Amygdala (tissue), 56 donors: ENCODE results near the gene CLTA.
"Not testable (repeated sequence)": the region's sequence is repeated elsewhere in the genome, so short reads cannot be mapped to it uniquely, and the experiment has no call there.

ENCODE experiments used
- DNase-seq, 56 donors: peaks; one replicate each; lab custom pipeline; 2025; lab: John Stamatoyannopoulos, UW

The CLTA gene

DNA sequence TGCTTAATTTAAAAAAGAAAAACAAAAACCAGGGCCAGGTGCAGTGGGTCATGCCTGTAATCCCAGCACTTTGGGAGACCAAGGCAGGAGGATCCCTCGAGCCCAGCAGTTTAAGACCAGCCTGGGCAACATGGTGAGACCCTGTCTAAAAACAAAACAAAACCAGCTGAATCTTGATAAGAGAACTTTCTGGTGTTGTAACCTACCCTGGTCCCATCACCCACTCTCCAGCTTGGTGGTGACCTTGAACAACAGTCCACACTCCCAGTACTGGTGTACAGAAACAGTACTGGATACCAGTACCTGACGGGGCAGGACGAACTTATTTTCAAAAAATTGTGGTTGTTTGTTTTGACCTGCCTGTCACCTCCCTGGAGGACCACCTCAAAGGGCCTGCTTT, 30.9 kb downstream of the CLTA start:
- no peak for DNase-seq

DNA sequence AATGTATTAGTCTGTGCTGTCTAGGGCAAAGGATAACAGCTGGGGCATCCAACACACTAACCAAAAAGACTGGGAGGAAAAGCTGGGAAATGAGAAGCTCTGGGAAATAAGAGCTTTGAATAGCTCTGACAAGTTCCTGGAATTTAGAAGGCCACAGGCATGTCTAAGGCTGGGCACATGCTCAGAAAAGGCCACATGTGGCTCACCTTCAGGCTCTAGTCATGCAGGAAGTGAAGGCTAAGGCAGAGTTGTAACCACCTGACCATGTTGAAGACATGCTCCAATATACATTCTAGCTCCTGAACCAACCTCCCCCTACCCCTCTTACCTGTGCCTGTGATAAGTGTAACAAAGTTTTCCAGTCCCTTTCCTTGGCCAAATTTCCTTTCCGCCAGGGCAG, 31.7 kb downstream of the CLTA start:
- no peak for DNase-seq

DNA sequence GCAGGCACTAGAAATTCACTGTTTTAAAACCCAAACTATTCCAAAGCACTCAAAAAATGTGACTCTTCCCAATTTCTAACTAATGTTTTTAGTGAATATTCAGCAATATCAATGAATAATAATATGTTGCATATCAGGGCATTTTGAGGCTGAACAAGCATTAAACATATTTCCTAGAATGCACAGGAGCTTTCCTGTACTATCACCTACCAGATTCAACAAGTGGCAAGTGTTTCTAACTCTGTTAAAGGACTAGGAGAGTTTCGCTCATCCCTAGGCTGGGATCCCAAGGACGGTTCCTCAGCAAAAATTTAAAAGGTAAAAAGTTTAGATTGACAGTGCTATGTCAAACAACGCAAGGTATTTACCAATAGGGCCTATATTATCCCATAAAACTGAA, 46.5 kb downstream of the CLTA start:
- no peak for DNase-seq

DNA sequence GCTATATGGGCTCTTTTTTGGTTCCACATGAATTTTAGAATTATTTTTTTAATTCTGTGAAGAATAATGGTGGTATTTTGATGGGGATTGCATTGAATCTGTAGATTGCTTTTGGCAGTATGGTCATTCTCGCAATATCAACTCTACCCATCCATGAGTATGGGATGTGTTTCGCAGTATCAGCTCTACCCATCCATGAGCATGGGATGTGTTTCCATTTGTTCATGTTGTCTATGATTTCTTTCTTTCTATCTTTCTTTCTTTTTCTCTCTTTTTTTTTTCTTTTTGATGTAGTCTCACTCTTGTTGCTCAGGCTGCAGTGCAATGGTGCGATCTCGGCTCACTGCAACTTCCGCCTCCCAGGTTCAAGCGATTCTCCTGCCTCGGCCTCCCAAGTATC, 48.5 kb downstream of the CLTA start:
- not testable (repeated sequence) for DNase-seq

DNA sequence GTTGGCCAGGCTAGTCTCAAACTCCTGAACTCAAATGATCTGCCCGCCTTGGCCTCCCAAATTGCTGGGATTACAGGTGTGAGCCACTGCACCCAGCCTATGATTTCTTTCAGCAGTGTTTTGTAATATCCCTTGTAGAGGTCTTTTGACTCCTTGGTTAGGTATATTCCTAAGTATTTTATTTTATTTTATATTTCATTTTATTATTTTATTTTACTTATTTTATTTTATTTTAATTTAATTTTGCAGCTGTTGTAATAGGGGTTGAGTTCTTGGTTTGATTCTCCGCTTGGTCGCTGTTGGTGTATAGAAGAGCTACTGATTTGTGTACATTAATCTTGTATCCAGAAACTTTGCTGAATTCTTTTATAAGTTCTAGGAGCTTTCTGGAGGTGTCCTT, 49.0 kb downstream of the CLTA start:
- DNase-seq = not testable (repeated sequence)

DNA sequence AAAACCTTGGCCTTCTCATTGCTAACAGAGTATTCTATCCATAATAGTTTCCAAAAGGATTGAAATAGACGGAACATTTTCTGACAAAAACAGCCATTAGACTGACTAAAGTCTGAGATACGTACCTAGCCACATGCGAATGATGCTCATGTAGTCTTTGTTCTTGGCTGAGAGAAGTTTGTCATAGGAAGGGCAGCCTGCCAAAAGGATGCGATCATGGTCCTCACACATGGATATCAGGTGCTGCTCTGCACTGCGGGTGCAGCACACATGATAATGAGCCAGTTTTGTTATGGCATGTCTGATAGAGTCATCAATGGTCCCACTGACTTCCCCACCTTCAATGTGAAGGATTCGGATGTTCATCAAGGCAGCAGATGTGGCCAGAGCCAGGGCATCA, 55.2 kb downstream of the CLTA start:
- DNase-seq = peak in 1 of 56 donors; percentile 23

DNA sequence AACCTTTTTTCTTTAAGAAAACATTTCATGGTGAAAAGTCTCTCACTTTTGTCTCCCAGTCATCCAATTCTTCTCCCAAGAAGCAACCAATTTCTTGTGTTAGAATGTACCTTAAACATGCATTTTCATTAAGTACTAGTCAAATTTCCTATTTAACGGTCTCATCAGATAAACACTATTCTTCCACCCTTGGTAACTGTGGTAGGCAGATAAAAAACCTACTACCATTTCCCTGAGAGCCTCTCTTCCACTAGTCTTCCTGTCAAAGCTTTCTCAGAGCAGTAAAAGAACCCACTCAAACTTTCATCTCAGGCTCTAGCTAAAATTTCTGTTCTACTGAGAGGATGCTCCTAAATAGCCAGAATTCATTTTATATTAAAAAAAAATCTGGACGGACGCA, 56.6 kb downstream of the CLTA start:
- DNase-seq = no peak

DNA sequence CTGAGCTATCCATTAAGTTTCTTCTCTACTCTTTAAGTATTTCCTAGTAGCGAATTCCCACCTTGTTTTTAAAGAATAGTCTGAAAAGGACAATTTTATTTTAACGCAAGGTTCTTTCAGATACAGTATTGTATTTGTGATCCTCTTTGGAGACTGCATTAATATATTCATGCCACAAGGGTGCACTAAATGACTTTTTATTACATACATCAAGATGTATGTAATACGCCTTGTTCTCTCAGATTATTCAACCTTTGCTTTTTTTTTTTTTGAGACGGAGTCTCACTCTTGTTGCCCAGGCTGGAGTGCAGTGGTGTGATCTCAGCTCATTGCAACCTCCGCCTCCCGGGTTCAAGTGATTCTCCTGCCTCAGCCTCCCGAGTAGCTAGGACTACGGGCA, 57.3 kb downstream of the CLTA start:
- DNase-seq = not testable (repeated sequence)

DNA sequence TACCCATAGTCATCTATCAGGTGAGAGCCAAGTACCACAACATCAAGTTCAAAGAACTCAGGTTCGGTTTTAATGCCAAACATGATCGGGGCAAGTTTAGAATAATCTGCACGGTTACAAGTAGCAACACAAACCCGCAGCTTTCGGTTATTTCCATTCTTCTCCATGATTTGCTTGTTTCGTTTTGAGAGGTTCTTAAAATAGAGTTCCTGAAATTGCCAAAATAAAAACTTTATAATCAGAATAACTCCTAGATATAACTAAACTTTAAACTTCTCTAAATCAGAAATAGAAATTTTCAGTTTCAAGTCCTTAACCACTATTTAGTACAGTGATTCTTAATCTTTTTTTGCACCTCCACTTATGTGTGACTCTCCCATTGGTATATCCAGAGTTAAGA, 58.5 kb downstream of the CLTA start:
- DNase-seq = no peak

DNA sequence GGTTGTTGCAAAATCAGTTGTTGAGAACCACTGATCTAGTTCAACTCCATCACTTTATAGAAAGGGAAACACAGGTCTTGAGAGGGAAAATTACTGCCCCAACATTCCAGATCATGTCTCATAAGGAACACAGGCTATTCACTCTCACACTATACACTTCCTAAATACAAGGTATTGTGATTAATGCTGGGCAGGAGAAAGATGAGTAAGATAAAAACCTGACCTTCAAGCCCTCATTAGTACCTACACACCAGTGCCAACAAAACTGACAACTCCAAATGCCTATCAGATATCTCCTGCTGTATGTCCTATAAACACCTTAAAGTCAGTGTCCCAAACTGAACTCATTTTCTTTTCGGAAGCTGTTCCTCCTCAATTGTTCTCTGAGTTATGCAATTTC, 59.4 kb downstream of the CLTA start:
- no peak for DNase-seq

DNA sequence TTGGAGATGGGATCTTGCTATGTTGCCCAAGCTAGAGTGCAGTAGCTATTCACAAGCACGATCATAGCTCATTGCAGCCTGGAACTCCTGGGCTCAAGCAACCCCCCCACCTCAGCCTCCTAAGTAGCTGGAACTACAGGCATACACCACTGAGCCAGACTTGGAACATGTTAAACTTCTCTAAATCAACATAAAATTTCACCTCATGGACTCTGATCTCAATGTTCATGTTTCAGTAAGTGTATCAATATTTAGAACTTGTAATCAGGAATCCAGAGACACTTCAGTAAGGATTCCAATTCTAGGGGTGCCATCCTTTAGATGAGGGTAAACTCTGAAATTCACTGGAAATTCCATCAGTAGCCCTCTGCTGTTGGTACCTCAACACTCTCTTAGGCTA, 60.7 kb downstream of the CLTA start:
- DNase-seq = no peak

DNA sequence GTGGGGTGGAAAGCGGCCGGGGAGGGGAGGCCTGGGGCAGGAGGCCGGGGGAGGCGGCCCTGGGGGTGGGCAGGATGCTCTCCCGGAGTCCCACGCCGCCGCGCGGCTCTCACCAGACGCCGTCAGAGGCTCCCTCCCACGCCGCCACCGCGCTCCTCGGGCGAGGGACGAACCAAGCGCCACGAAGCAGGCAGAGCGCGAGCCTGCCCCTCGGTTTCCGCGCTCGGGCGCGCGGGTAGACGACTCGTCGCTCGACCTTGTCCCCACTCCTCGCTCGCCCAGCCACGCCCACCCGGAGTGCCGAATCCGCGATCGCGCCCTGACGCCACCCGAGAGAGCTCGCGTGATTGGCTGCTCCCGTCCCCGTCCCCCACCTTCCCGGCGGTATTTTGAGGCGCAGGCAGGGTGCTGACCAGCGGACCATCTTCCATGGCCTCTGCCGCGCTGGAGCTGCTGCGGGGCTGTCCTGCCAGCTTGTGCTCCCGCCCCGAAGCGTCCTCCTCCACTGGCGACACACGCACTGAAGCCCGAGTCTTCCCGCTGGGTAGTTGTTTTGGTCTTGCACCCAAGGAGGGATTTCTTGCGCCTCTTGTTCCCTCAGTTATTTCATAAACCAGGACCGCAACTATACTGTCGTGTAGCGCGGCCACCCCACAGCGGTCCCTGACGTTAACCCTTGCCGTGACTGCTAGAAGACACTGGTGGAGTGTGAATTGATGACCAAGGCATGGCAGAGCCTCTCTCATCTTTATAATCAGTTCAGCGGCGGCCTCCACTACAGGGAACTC, 67.7 kb downstream of the CLTA start, which contains the start of gene GNE:
TSS of gene GNE (minus strand) at position 241 of the 788 bp plus-strand sequence. CDS start 9,093 bp downstream, outside the sequence.
- peak; percentile 79 to 99 (median 96) for DNase-seq

DNA sequence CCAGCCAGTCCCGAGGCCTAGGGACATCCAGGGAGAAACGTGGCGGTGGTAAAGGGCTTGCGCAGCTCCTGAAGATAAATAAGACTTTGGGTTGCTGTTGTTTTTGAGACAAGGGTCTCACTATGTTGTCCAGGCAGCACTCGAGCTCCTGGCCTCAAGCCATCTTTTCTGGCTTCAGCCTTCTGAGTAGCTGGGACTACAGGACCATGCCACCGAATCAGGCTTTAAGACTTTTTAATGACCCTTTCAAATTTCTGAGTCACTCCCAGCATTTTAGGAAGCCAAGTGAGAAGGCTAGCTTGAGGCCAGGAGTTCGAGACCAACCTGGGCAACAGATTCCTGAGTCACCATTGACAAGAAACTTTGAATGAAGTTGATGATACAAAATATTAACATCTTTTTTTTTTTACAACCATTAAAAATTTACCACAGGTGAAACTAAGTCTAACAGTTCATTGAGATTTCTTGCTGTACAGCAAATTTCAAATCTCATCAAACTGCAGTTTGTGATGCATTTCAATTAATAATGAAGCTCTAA, 68.3 kb downstream of the CLTA start:
- DNase-seq = peak in 3 of 56 donors; percentile 36 to 48 (median 39)
